OCI-LY1 (cell line): Measurements from ENCODE around the gene ASPDH.

Experiments
- EZH2 ChIP-seq: fragments of 200-600 bp; sonication (generic), shearing (Covaris generic); IDR thresholded peaks from 2 replicates; pipeline ENCODE4 v1.8.0; 2017; ENCODE audit warnings: borderline replicate concordance, mixed run types, mild to moderate bottlenecking, antibody characterized with exemption, low read length, moderate library complexity, mixed read lengths
- TF ChIP-seq, protein P1 (sequence below): fragments of 200-600 bp; sonication (generic), shearing (Covaris generic); IDR thresholded peaks from 2 replicates; pipeline ENCODE4 v1.5.1; 2017; ENCODE audit warnings: mild to moderate bottlenecking, antibody characterized with exemption, low read length, moderate library complexity, mixed read lengths

DNA sequence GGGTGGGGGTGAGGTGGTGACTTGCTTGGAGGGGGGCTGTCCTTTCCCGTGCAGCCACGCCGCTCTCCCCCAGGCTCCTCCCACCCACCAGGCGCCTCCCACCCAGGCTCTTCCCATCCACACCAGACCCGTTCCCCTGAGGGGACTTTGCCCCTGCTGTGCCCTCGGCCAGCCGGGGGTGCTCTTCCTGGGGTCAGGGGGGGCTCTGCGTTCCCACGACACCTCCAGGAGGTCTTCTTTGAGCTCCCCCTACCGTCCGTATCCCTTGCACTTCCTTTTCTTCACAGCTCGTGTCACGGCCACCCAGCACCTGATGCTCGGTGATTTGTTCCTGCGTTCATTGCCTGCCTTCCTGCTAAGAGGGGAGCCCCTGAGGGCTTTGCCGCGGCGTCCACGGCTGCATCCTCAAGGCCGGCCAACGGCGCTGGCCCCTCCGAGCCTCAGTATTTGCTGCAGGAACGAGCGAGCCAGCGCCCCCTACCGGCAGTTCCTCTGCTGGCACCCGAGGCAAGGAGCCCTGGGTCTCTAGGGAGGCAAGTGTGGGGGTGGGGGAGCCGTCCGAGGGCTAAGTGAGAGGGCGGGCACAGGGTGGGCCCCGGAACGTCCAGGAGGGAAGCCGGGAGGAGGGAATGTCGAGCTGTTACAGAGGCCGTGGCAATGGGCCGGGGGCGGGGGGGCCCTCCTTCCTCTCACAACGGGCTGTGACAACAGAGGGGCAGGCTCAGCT, 42.7 kb upstream of the ASPDH start:
- TF ChIP-seq, protein P1, sequence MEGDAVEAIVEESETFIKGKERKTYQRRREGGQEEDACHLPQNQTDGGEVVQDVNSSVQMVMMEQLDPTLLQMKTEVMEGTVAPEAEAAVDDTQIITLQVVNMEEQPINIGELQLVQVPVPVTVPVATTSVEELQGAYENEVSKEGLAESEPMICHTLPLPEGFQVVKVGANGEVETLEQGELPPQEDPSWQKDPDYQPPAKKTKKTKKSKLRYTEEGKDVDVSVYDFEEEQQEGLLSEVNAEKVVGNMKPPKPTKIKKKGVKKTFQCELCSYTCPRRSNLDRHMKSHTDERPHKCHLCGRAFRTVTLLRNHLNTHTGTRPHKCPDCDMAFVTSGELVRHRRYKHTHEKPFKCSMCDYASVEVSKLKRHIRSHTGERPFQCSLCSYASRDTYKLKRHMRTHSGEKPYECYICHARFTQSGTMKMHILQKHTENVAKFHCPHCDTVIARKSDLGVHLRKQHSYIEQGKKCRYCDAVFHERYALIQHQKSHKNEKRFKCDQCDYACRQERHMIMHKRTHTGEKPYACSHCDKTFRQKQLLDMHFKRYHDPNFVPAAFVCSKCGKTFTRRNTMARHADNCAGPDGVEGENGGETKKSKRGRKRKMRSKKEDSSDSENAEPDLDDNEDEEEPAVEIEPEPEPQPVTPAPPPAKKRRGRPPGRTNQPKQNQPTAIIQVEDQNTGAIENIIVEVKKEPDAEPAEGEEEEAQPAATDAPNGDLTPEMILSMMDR, result peak; percentile 100
- no peak for TF ChIP-seq EZH2
